ENCODE measurements around the gene CCDC134.

GRCh38 chr22:41856469-41856868 lies 56.0 kb downstream of the CCDC134 start:
- TF ChIP-seq CTCF (conservative IDR thresholded peaks at IDR 0.05 in 1 of 2, IDR thresholded peaks at IDR 0.05 in 1 of 2; ENCODE audit: low read depth in 1 of 2, low read length in 2 of 2) (no peak), EZH2 (IDR thresholded peaks at IDR 0.05; ENCODE audit: low read length, missing control alignments) (no peak)
